ENCODE data around the gene NSUN7.

- TF ChIP-seq CTCF (IDR thresholded peaks at IDR 0.05) = no peak
- no peak for TF ChIP-seq POLR2AphosphoS5 (IDR thresholded peaks at IDR 0.05)
- no peak for TF ChIP-seq POLR2A (IDR thresholded peaks at IDR 0.05)
Observed at GRCh38 chr4:40842725-40843423, 93.1 kb downstream of the NSUN7 start.
